GM12891 (cell line): Measurements from ENCODE around the gene ZNF175.
A peak's percentile ranks its signal among the peaks of the same experiment; 100 is the strongest.

ENCODE experiments used
- DNase-seq: peaks from one replicate; pipeline ENCODE4 v3.0.0; 2011; ENCODE audit warnings: low spot score; ENCODE audit not compliant: insufficient read length
- FAIRE-seq: peaks from 2 replicates; lab custom pipeline; 2011; peaks lifted over from hg19 to GRCh38; lab: Jason Lieb, UNC
- PAX5 ChIP-seq: IDR thresholded peaks from 2 replicates; pipeline ENCODE4 v1.6.1; 2011; ENCODE audit warnings: low read length, moderate library complexity, mild to moderate bottlenecking; ENCODE audit not compliant: insufficient read depth, severe bottlenecking
- POLR2A ChIP-seq: IDR thresholded peaks from 2 replicates; pipeline ENCODE4 v1.6.1; 2011; ENCODE audit warnings: low read depth, low read length, control low read depth
- POLR2AphosphoS5 ChIP-seq: IDR thresholded peaks from 2 replicates; pipeline ENCODE4 v1.6.1; 2011; ENCODE audit warnings: low read depth, low read length, control low read depth
- POU2F2 ChIP-seq: IDR thresholded peaks from 2 replicates; pipeline ENCODE4 v1.6.1; 2011; ENCODE audit warnings: low read depth, mild to moderate bottlenecking, control low read depth, low read length, moderate library complexity
- SPI1 ChIP-seq: IDR thresholded peaks from 2 replicates; pipeline ENCODE4 v1.6.1; 2011; ENCODE audit warnings: low read depth, low read length, control low read depth
- TAF1 ChIP-seq: IDR thresholded peaks from 2 replicates; pipeline ENCODE4 v1.6.1; 2011; ENCODE audit warnings: low read depth, low read length, control low read depth

The ZNF175 gene

GRCh38 chr19:51589511-51589910, 18.4 kb downstream of the ZNF175 start:
- TF ChIP-seq SPI1, result no peak
- TF ChIP-seq POLR2AphosphoS5, result no peak
- no peak for DNase-seq
- no peak for FAIRE-seq

- TF ChIP-seq POU2F2 (no peak), PAX5 (no peak), POLR2A (no peak), POLR2AphosphoS5 (no peak), TAF1 (no peak), SPI1 (no peak)
- FAIRE-seq (no peak), DNase-seq (no peak)
Observed at GRCh38 chr19:51590441-51590840, 19.4 kb downstream of the ZNF175 start.

- no peak for DNase-seq
- TF ChIP-seq SPI1, result no peak
- no peak for TF ChIP-seq TAF1
- no peak for TF ChIP-seq POLR2A
- TF ChIP-seq PAX5, result no peak
- TF ChIP-seq POU2F2, result no peak
- no peak for TF ChIP-seq POLR2AphosphoS5
- FAIRE-seq, result no peak
Observed at GRCh38 chr19:51592521-51592920, 21.4 kb downstream of the ZNF175 start.

DNA sequence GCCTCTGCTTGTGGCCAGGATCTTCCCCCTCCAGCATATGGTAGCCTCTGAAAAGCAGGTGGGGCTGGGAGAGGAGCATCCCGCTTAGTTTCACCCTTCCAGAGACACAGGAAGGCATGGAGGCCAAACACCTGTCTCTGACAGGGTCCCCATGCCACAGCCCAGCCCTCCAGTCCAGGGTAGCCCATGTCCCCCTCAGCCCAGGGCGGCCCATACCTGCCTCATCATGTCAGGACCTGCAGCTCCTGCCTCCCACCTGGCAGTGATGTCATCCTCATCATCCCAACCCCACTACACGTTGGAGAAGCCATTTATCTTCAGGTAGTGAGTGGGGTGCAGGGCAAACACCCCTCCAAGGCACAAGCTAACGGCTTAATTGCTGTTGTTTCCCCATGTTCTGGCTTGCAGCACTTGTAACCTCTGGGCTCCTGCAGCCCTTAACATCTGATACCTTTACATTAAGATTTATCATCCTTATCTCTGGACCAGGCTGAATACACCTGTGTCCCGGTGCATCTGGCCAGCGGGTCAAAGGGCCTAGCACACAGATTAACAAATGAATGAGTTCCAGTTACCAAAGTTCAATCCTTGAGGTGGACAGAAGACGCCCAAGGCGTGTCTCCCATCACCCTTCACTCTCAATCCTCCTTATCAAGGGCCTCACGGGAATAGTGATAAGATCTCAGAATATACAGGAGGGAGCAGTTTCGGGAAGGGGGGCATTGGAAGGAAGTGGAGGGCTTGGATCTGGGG, 22.2 kb downstream of the ZNF175 start:
- peak; percentile 16 for FAIRE-seq

GRCh38 chr19:51593969-51594773, 23.1 kb downstream of the ZNF175 start:
- DNase-seq (peak; percentile 96), FAIRE-seq (peak; percentile 99)
- TF ChIP-seq POU2F2 (no peak), PAX5 (peak; percentile 21)

More for the DNA sequence above, 22.2 kb downstream of the ZNF175 start:
- DNase-seq, result no peak
- no peak for TF ChIP-seq POLR2AphosphoS5
- no peak for TF ChIP-seq SPI1
- TF ChIP-seq PAX5, result no peak
- TF ChIP-seq POLR2A, result no peak
- no peak for TF ChIP-seq TAF1
- TF ChIP-seq POU2F2, result no peak

- DNase-seq, result no peak
- no peak for FAIRE-seq
- no peak for TF ChIP-seq PAX5
- TF ChIP-seq POU2F2, result no peak
- TF ChIP-seq POLR2A, result no peak
- TF ChIP-seq POLR2AphosphoS5, result no peak
- no peak for TF ChIP-seq SPI1
- no peak for TF ChIP-seq TAF1
Observed at GRCh38 chr19:51594774-51595109, 23.7 kb downstream of the ZNF175 start.

GRCh38 chr19:51595190-51596175, 24.4 kb downstream of the ZNF175 start:
- FAIRE-seq, result no peak
- TF ChIP-seq TAF1 (no peak), SPI1 (no peak), POLR2A (no peak), POLR2AphosphoS5 (no peak), POU2F2 (no peak), PAX5 (no peak)

DNA sequence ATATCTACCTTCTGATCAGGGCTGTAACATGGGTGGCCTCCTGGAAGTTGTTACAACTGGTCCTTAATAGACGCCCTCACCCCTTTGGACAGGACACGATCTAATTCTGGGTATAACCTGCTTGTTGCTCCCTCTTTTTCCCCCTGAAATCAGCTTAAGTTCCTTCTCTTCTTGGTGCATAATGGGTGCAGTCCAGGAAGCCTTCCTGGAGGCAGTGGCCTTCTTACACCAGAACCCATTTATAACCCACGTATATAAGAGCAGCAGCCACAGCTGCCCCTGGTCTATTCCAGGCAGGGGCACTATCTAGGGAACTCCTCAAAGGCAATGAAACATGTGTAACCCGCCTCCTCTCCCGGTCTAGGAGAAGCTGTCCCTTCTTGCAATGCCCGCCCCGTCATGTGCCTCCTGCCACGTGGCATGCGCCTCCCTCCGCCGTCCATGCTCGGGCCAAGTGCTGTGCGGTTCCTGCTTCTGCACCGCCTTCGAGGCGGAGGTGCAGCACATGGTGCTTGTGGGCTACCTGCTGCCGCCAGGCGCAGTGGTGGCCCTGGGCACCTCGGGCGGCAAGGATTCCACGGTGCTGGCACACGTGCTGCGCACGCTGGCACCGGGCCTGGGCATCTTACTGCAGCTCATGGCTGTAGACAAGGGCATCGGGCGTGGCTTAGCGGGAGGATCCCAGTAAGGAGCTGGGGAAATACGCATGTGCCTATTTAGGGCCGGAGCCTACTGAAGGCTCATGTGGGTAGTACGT, 27.3 kb downstream of the ZNF175 start:
- DNase-seq, result no peak
- FAIRE-seq, result no peak
- no peak for TF ChIP-seq PAX5
- no peak for TF ChIP-seq TAF1
- TF ChIP-seq SPI1, result no peak
- no peak for TF ChIP-seq POLR2A
- no peak for TF ChIP-seq POLR2AphosphoS5
- TF ChIP-seq POU2F2, result no peak

More at GRCh38 chr19:51595190-51596175, 24.4 kb downstream of the ZNF175 start:
- DNase-seq, result no peak
